ENCODE measurements around the gene WEE1. TPM values are rescaled to one million over a fixed set of nuclear protein-coding genes. Genes with fewer than 3 reads are reported as not detected.

Gene WEE1
- total RNA-seq, 2 donors from 2014 or later: 31.0 to 33.1 TPM

DNA sequence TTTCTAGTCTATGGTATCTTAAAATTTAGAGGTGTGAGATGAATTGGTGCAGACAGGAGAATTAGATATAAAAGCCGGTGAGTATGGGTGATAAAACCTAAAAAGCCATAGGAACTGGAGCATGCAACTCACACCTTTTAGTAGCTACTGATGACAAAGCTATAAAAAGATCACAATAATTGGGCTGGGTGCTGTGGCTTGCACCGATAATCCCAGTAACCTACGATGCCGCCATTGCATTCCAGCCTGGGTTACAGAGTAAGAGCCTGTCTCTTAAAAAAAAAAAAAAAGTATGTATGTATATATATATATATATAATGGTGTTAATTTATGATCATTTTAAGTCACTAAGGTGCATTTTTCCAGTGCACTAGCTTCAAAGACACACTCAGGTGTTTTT is 17.2 kb downstream of the WEE1 start:
- Histone ChIP-seq H3K4me3 (no peak overlapping the region), H3K27me3 (replicated peaks; ENCODE audit: insufficient read depth) (no peaks in the 10 kb centered on the region), H3K4me1 (replicated peaks) (no peaks in the 10 kb centered on the region), H3K36me3 (no peaks in the 10 kb centered on the region), H3K9me3 (no peaks in the 10 kb centered on the region), H3K27ac (no peak overlapping the region)
- intact Hi-C loops (cut with DNase I): no loop called here
- TF ChIP-seq POLR2AphosphoS5 (IDR thresholded peaks at IDR 0.05) (no peak), POLR2A (IDR thresholded peaks at IDR 0.05) (no peak)
- TF ChIP-seq, protein P1, sequence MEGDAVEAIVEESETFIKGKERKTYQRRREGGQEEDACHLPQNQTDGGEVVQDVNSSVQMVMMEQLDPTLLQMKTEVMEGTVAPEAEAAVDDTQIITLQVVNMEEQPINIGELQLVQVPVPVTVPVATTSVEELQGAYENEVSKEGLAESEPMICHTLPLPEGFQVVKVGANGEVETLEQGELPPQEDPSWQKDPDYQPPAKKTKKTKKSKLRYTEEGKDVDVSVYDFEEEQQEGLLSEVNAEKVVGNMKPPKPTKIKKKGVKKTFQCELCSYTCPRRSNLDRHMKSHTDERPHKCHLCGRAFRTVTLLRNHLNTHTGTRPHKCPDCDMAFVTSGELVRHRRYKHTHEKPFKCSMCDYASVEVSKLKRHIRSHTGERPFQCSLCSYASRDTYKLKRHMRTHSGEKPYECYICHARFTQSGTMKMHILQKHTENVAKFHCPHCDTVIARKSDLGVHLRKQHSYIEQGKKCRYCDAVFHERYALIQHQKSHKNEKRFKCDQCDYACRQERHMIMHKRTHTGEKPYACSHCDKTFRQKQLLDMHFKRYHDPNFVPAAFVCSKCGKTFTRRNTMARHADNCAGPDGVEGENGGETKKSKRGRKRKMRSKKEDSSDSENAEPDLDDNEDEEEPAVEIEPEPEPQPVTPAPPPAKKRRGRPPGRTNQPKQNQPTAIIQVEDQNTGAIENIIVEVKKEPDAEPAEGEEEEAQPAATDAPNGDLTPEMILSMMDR (IDR thresholded peaks at IDR 0.05): no peak
- DNase-seq (ENCODE audit: low spot score): no peak
- 88% methylated on average over 4 of the region's 4 CpGs for WGBS

DNA sequence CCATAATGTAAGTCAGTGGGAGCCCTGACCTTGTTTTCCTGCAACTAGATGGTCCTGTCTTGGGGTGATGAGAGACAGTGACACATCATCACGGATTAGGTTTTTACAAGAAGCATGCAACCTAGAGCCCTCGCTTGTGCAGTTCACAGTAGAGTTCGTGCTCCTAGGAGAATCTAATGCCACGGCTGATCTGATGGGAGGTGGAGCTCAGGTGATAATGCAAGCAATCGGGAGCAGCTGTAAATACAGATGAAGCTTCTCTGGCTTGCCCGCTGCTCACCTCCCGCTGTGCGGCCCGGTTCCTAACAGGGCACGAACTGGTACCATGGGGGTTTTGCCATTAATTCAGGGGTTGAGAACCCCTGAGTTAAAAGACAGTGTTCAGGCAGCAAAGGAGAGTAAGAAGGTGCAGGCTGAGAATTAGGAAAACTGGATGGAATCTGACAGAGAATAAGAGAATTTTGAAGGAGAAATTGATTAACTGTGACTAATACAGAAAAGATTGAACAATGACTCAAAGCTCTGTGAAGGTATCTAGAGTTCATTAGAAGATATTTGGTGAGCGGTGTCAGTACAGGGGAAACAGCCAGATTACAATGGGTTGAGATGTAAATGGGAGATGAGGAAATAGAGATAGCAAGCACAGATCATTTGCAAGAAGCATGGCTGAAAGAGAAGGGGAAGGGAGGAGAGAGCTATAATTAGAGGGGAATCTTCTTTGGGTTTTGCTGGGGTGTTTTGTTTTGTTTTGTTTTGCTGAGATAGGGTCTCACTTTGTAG is 21.0 kb downstream of the WEE1 start:
- intact Hi-C loops (cut with DNase I): no loop called here
- no peak overlapping the region for H3K4me3 ChIP-seq
- TF ChIP-seq POLR2AphosphoS5 (IDR thresholded peaks at IDR 0.05) (no peak), POLR2A (IDR thresholded peaks at IDR 0.05) (no peak)
- TF ChIP-seq, protein P1 (IDR thresholded peaks at IDR 0.05): no peak
- H3K4me1 ChIP-seq (replicated peaks): no peaks in the 10 kb centered on the region
- no peaks in the 10 kb centered on the region for H3K9me3 ChIP-seq
- no peaks in the 10 kb centered on the region for H3K27me3 ChIP-seq (replicated peaks; ENCODE audit: insufficient read depth)
- no peak overlapping the region for H3K27ac ChIP-seq
- 76% methylated on average over 11 of the region's 11 CpGs for WGBS
- no peaks in the 10 kb centered on the region for H3K36me3 ChIP-seq
- no peak for DNase-seq (ENCODE audit: low spot score)

DNA sequence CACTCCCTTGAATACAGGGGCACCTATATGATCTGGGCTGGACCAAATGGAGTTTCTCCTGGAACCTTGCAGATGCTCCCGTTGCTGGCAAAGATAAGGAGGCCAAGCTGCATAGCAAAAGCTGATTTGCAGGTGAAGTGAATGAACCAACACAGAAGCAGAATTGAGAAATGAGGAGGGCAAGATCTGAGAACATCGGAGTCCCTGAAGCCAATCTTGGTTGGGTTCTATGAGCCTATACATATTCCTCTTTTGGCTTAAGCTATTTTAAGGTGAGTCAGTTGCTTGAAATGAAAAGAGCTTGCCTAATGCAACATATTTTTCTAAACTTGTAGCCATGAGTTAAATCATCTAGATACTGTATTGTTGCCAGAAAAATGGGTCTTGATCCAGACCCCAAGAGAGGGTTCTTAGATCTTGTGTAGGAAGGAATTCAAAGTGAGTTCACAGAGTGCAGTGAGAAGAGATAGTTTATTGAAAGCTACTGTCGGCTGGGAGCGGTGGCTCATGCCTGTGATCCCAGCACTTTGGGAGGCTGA is 23.5 kb downstream of the WEE1 start:
- no peak overlapping the region for H3K27ac ChIP-seq
- no peaks in the 10 kb centered on the region for H3K4me1 ChIP-seq (replicated peaks)
- TF ChIP-seq, protein P1 (IDR thresholded peaks at IDR 0.05): no peak
- intact Hi-C loops (cut with DNase I): no loop called here
- DNase-seq (ENCODE audit: low spot score): no peak
- H3K4me3 ChIP-seq: no peak overlapping the region
- H3K9me3 ChIP-seq: no peaks in the 10 kb centered on the region
- 88% methylated on average over 4 of the region's 4 CpGs for WGBS
- no peaks in the 10 kb centered on the region for H3K27me3 ChIP-seq (replicated peaks; ENCODE audit: insufficient read depth)
- no peaks in the 10 kb centered on the region for H3K36me3 ChIP-seq

DNA sequence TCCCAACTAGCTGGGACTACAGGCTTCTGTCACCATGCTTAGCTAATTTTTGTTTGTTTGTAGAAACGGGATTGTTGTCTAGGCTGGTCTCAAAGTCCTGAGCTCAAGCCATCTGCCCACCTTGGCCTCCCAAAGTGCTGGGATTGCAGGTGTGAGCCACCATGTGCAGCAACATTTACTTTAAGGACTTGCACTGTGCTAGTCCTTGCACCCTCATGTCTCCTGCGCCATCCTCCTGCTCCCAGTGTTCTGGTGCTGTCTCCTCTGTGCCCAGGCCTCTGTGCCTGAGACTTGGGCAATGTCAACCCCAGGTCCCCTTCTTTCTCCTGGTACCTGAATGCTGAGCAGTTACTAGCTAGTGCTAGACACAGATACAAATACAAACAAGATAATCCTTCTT is 26.7 kb downstream of the WEE1 start:
- WGBS: 84% methylated on average over 2 of the region's 2 CpGs

More for the DNA sequence above, 26.7 kb downstream of the WEE1 start:
- intact Hi-C loops (cut with DNase I): no loop called here
- no peaks in the 10 kb centered on the region for H3K9me3 ChIP-seq
- H3K27me3 ChIP-seq (replicated peaks; ENCODE audit: insufficient read depth): no peaks in the 10 kb centered on the region
- H3K4me1 ChIP-seq (replicated peaks): no peaks in the 10 kb centered on the region
- H3K36me3 ChIP-seq: no peaks in the 10 kb centered on the region
- H3K27ac ChIP-seq: no peak overlapping the region
- no peak for DNase-seq (ENCODE audit: low spot score)
- TF ChIP-seq POLR2A (IDR thresholded peaks at IDR 0.05) (no peak), POLR2AphosphoS5 (IDR thresholded peaks at IDR 0.05) (no peak)
- TF ChIP-seq, protein P1 (IDR thresholded peaks at IDR 0.05): no peak
- no peak overlapping the region for H3K4me3 ChIP-seq
